Activated CD4-positive, alpha-beta T cell treated with anti-CD3 and anti-CD28 coated beads, Interleukin-10, Interleukin-2, amounts not matched to agents 100 ng/mL and 50 ng/mL, durations not matched to agents 16 hours and 8 hours (primary cell): ENCODE results near the gene SLTM.
A peak's percentile ranks its signal among the peaks of the same experiment; 100 is the strongest.
"Not testable (repeated sequence)": the region's sequence is repeated elsewhere in the genome, so short reads cannot be mapped to it uniquely, and the experiment has no call there.

Source experiments
- DNase-seq: peaks from one replicate; pipeline ENCODE4 v3.0.0-alpha.2; 2020

Gene SLTM

DNA sequence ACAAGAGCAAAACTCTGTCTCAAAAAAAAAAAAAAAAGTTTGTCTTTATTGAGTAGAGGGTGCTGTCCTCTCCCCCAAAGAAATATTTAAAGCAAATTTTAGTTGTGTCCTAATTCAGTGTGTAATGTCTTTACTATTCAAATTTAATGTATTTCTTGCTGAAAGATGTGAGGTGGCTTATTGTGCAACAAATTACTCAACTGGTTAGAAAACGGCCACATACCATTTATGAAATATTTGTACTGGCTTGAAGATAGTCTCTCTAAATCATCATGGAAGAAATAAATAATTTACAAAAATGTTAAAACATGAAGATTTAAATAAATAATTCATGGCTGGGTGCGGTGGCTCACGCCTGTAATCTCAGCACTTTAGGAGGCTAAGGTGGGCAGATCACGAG, 63.0 kb downstream of the SLTM start:
- no peak for DNase-seq

DNA sequence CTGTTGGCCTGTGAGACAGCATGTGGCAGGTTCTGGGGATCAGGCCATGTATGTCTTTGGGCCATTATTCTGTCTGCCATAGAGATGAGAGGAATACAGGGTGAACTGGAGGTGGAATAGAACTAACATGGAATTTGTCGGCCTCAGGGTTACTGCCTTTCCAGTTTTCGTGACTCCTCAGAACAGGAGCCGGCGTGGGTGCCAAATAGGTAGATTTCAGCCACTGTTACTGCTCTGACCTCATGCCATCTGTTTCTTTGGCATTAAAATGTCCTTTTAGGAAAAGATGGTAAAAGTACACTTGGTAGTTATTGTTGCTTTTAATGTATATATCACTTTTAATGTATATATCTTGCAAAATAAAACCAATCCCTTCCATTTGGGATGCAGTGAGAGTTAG, 65.6 kb downstream of the SLTM start:
- DNase-seq: no peak

DNA sequence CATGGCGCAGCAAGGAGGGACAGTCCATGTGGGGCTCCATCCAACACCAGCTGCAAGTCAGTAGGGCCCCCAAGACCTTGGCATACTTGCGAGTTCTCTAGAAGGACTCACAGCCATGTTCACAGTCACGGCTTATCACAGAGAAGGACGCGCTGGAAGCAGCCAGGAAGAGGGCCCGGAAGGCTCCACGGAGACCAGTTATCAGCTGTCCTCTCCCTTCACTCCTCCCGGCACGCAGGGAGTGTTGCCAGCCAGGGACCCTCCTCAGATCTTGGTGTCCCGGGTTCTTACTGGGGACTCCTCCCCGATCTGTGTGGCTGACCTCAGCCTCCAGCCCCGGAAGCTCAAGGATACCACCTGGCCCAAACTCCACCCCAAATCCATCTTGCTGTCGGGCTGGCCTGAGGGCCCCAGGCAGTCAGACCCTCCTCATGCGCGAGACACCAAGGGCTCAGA, 68.0 kb downstream of the SLTM start:
- DNase-seq: no peak

DNA sequence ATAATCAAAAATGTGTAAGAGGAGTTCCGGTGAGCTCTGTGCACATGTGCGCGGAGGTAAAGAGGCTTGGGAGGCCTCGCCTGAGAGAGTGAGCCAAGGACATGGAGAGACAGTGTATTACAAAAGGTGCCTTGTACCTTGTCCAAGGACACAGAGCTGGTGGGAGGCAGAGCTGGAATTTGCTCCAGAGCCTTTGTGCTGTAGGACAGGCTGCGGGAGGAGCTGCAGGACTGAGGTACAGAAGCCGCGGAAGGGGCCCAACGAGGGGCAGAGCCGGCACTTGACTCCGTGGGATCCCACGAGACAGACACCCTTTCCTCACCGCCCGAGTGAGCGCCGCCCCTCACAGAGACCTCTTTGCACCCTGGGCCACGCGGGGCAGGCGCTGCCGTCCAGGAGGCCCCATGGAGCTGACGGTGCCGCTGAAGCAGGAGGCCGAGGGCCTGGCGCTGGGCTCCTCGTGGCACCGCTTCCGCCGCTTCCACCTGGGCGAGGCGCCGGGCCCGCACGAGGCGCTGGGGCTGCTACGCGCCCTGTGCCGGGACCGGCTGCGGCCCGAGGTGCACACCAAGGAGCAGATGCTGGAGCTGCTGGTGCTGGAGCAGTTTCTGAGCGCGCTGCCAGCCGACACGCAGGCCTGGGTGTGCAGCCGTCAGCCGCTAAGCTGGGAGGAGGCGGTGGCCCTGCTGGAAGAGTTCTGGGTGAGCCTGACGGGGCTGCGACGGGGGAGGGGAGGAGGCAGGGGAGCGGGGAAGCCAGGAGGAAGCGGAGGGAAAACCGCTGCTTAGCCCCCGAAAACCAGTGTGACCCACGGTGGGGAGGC, 68.7 kb downstream of the SLTM start:
- no peak for DNase-seq

DNA sequence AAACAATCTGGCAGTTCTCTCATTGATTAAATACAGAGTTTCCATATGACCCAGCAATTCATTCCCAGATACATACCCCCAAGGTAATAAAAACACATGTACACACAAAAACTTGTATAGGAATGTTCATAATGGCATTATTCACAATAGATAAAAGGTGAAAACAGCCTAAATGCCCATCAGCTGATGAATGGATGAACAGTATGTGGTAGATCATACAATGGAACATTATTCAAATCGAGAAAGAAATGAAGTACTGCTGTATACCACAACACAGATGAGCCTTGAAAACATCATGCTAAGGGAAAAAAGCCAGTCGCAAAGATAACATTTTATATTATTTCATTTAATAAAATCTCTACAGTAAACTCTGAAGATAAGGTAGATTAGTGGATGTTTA, 71.2 kb downstream of the SLTM start:
- no peak for DNase-seq

DNA sequence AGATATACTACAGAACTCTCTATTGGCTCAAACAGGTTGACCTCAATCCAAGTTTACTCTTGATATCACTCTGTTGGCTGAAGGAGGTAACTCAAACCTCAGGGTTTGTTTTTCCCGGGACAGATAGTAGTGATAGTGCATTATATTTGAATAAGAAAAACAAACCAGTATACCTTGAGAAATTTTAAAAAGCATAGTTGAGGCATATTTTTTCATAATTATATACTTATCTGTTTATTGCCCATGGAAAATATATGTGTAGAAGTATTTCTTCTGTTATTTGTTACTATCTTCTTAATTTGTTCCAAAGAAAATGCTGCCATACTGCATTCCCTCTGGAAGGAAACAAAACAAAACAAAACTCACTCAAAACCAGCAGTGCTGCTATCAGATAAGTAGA, 76.9 kb downstream of the SLTM start:
- DNase-seq: not testable (repeated sequence)

DNA sequence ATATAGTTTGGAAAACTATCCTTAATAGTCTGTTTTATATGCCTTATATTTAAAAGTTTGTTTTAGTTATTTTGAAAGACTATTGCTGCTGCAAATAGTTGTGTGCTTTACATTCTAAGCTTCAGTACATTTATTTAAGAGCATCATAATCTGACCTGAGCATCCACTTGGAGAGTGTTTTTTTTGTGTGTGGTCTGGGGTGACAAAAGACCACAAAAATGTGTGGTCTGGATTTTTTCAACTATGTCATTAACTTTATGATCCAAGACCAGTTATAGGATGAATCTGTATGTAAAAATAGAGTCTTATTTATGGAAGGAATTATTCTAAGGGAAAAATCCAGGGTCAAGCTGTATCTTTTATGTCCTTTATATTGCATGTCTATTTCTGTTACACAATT, 77.4 kb downstream of the SLTM start:
- DNase-seq: no peak

DNA sequence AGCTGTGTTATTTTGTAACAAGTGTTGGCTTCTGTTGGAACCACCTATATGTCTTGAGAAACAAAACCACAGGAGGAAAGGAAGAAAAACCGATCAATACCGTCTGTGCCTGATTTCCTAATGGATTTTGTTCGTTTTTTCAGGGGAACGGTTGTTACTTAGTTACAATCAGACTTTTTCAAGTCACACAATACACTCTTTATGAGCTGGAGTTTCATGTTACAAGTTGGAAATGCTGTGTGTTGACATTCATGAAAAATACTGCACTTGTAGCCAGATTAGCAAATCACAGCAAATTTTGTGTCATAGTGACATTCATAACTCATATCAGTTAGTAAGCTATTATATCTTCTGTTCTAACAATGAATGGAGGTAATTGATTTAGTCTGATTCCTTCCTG, 78.9 kb downstream of the SLTM start:
- no peak for DNase-seq

DNA sequence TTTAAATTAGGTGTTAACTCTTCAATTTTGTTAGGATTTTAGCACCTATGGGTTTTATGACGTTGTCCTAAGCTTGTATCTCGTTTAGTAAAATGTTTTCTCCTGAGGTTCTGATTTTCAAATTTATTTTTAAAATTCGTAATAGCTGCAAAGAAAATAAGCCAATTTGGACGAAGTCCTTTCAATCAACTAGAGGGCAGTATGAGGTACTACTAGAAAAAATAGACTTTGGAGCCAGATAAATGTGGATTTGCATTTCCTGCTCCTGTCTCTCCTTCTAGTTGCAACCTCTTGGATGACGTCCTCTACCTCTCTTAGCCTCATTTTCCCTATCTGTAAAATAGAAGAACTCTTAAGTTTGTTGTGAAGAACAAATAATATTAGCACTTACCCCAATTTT, 81.1 kb downstream of the SLTM start:
- no peak for DNase-seq

DNA sequence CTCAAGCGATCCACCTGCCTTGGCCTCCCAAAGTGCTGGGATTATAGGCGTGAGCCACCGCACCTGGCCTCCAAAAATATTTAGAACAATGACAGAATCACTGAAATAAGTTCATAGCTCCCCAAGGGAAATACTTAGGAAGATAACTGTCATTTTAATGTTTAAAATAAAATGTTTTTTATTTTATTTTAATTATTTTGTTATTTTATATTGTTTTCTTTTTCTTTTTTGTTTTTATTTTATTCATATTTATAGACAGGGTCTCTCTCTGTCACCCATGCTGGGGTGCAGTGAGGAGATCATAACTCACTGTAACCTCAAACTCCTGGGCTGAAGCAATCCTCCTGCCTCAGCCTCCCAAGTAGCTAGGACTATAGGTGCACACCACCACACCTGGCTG, 82.3 kb downstream of the SLTM start:
- not testable (repeated sequence) for DNase-seq

DNA sequence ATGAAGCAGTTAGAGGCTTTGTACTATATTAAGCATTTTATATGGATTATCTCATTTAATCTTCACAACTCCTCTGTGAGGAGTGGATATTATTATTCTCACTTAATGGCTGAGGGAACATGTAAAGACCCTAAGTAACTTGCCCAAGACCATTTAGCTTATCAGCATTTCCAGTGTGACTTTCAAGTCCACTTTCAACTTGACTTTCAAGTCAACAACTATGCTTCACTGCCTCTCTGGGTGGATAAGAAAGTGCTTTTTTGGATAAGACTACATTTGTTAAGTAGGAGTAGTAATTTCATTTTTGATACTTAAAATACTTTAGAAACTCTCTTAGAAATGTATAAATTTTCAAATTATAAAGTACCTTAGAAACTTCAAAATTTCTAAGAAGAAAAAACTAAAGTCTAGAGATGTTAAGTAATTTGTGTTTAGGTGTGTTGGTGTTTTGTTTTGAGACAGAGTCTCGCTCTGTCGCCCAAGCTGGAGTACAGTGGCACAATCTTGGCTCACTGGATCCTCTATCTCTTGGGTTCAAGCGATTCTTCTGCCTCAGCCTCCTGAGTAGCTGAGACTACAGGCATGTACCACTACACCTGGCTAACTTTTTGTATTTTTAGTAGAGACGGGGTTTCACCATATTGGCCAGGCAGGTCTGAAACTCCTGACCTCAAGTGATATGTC, 90.6 kb downstream of the SLTM start:
- no peak for DNase-seq

DNA sequence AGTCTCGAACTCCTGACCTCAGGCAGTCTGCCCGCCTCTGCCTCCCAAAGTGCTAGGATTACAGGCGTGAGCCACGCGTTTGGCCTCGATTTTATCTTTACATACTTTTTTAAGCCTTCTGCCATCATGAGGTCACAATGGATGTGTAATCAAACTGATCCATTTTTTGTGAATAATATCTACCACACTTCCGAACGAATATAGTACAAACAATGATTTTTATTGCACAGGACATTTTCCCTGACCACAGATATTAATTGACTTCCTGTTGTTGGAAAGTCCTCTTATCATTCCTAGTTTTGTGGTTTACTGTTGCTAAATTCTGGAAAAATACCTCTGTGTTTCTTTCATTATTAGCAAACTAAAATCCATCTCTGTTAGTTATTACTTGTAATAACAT, 93.4 kb downstream of the SLTM start:
- no peak for DNase-seq

DNA sequence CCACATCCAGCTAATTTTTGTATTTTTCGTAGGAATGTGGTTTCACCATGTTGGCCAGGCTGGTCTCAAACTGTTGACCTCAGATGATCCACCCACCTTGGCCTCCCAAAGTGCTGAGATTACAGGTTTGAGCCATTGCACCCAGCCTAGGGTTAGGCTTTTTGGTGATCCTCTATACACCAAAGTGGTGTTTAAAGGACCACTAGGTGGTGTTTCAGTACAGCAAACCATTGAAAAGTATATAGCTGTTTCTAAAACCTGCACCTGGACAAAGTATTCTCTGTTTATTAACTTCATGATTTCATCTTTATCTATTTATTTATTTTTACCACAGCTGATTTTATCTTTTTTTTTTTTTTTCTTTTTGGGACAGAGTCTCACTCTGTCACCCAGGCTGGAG, 94.0 kb downstream of the SLTM start:
- DNase-seq: peak; percentile 7

DNA sequence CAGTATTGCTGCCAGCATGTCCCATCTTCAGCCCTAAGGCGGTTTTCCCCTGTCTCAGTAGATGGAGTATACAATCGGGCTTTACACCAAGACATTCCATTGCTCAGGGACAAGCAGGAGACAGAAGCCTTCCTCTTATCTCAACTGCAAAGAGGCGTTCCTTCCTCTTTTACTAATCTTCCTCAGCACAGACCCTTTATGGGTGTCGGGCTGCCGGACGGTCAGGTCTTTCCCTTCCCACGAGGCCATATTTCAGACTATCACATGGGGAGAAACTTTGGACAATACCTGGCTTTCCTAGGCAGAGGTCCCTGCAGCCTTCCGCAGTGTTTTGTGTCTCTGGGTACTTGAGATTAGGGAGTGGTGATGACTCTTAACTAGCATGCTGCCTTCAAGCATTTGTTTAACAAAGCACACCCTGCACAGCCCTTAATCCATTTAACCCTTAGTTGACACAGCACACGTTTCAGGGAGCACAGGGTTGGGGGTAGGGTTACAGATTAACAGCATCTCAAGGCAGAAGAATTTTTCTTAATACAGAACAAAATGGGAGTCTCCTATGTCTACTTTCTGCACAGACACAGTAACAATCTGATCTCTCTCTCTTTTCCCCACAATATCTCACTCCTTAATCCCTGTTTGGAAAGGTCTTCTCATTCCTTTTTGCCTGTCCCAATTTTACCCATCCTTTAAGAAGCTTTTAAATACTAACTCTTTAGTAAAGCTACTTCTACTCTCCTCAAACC, 99.6 kb downstream of the SLTM start:
- not testable (repeated sequence) for DNase-seq

DNA sequence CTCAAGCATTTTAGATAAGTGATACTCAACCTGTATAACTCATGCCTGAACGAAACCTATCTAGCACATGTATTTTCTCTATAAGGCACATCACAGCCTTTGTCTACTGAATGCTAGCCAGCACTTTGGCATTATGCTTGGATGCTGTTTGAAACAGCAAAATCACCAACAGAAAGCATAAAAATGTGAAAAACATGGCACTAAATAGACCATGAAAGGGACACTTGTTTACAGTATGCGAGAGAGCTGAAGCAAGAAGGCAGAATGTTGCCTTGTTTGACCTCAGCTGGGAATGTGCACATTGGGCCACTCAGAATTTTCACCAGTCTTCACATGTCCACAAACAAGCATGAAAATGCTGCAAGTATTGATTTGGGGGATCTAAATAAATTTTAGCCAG, 102.9 kb downstream of the SLTM start:
- DNase-seq: no peak
